ENCODE results near the gene TAF11.
"Not testable (repeated sequence)": the region's sequence is repeated elsewhere in the genome, so short reads cannot be mapped to it uniquely, and the experiment has no call there.

The TAF11 gene, protein sequence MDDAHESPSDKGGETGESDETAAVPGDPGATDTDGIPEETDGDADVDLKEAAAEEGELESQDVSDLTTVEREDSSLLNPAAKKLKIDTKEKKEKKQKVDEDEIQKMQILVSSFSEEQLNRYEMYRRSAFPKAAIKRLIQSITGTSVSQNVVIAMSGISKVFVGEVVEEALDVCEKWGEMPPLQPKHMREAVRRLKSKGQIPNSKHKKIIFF

DNA sequence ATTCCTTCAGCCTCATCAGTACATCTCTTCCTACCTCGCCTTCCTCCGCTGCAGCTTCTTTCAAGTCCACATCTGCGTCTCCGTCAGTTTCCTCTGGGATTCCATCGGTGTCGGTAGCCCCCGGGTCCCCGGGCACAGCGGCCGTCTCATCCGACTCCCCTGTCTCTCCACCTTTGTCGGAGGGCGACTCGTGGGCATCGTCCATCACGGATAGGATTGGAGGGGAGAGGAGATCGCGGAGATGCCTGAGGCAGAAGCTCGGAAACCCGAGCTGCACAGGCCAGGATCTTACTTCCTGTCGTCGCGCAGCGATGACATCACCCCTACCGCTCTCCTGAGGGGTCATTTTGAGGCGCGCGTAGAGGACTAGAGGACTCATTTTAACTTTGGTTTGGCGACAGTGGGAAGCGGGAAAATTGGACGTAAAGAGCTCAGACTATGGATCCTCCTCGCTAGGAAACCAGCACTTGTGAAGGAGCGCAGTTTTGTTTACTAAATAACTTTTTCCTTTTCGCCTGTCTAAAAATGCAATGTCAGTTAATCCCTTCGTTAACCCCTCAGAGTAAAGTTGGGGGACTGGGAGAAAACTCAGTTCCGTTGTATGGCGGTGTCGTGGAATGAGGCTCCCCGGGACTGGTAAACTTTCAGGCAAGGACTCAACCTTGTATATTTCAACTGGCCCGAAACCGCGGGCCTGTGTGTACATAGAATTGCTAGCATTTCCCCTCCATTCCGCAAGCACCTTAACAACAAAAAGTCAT is at the start of gene TAF11:
Gene TAF11, minus strand, starts transcription at position 290 of the 761 bp plus-strand sequence. Its CDS starts 85 bp downstream, at position 205.
- peak; percentile 90 for DNase-seq

DNA sequence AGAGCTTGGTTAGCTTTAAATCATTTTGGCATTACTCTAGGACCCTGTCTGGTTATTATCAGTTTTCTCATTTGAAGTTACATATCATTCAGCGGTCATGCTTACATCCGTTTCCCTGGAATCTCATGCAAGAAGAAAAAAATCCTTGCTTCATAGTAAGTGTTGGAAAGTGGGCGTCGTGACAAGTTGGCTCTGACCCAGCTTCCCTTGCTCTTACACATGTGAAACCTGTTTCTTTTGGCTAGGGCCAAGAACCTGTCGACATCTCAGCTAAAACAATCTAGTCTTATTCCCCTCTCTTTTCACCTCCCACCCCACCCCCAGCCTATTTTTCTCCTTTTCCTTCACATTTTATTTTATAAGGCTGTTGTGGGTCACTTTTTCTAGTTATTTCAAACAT is 46.7 kb upstream of the TAF11 start:
- DNase-seq = no peak

DNA sequence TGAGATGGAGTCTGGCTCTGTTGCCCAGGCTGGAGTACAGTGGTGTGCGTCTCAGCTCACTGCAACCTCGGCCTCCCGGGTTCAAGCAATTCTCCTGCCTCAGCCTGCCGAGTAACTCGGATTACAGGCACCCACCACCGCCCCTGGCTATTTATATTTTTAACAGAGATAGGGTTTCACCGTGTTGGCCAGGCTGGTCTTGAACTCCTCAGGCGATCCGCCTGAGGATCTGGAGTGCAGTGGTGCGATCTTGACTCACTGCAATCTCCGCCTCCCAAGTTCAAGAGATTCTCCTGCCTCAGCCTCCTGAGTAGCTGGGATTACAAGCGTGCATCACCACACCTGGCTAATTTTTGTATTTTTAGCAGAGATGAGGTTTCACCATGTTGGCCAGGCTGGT is 44.4 kb upstream of the TAF11 start:
- DNase-seq = not testable (repeated sequence)

DNA sequence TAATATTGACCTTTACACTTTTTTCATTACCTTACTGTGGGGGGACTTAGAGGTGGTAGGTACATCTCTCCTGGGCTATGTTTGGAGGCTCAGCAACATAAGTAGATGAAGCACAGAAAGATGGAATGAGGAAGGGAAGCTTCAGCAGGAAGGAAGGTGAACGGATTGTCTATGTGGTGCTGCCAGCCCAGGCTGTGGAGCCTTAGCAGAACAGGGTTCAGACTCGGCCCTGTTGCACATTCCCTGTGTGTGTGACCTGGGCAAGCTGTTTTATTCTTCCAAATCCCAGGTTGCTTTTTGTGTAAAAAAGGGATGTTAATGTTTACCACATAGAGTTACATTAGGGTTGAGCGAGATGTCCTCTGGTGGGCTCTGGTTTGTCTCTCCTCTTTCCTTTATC is 42.4 kb upstream of the TAF11 start:
- DNase-seq = no peak

DNA sequence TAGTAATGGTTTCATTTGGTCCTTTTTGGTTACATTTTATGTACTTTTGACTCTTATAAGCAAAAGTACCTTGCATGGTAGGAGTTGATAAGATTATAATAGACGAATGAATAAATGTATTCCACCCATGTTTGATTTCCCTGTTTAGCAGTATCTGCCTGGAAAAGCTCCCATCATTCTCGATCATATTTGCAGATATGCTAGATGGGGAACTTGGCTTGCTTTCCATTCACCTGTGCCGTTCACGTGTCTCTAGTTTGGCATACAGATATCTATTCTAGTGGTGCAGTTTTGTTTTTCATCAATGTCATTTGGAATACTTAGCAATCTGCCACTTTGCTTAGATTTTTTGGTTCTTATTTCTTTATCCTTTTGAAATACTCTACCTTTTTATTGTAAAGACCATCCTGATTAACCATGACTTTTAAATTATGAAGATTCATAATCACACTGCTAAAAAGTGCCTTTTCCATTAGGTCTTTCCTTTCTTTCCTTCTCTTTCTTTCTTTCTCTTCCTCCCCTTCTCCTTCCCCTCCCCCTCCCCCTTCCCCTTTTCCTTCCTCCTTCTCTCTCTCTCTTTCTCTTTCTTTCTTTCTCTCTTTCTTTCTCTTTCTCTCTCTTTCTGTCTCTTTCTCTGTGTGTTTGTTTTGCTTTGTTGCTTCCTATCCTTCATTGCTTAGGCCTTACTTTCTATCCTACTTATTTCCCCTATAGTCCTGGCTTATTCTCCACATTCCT is 41.6 kb upstream of the TAF11 start:
- no peak for DNase-seq

DNA sequence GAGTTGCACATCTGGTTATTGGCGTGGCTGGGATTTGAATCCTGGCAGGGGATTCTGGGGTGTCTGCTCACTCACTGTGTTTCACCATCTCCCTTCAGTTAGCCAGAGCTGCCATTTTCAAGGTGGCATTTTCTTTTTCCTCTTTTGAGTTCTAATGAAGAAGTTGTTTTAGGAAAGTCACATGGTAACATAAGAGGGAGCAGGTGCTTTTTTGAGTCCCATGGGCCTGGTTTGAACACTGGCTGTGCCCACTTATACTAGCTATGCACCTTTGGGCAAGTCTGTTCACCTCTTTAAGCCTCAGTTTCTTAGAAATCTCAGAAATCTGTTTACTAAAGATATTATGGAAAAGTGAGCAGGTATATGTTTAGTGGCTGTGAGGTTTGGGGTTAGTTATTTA is 40.9 kb upstream of the TAF11 start:
- no peak for DNase-seq

DNA sequence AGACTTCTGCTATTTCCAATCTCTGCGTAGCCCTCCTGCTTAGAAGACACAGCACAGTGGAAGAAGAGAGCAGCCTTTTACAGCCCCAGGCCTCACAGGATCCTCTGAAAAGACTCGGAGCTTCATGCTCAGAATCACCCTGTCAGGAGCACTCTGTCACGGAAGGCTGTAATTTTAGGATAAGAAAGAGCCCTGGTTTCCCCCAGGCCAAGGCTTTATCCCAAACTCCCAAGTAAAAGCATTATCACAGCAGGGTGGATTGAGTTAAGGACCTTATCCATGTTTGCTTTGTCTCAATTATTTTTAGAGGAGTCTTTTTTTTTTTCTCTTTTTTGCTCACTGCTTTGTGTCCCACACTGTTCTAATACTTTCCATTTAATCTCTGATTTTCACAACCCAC is 40.4 kb upstream of the TAF11 start:
- DNase-seq = no peak

DNA sequence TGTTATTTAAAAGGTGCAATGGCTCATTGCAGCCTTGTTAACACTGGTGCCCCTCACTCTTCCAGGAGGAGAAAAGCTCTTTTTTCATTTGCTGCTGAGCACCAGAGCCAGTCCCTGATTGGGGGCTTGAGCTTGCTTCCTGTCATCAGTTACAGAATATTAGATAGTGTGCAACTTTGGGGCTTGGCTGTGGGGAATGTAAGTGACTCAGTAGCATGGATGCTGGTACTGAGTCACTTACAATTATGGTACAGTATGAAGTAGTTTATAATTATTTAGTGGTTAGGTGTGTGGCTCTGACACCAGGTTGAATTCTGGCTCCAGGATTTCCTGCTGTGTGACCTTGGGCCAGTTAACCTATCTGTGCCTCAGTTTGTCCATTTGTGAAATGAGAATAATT is 38.8 kb upstream of the TAF11 start:
- DNase-seq = no peak

DNA sequence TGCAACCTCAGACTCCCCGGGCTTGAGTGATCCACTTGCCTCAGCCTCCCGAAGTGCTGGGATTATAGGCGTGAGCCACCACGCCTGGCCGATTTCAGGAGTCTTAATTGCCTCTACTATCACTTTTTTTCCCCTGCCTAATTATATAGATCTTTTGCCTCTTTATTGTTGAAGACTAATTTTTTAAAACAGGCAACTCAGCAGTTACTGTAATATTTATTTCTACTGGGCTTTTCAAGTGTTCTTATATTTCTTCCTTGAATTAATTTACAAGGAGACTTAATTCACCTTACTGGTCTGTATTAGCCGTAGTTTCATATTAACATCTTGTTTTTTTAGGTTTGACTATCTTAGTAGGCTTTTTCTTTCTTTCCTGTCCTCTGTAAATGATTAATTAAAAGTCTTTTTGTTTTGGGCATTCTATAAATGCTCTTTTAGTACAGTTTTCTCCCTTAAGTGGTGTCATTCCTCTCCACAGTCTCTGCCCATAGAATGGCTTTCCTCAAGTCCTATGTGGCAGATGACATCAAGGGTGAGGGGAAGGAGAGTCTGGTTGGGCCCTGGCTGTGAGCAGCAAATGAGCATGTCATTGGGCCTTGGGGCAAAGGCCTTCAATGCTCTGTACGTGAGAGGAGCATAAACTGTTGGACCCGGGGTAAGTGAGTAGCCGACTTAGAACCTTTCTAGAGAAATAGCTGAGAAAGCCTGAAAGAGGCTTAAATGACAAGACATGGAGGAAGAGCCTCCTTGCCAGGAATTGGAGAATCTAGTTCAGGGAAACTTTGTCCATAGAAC is 37.2 kb upstream of the TAF11 start:
- DNase-seq = no peak

DNA sequence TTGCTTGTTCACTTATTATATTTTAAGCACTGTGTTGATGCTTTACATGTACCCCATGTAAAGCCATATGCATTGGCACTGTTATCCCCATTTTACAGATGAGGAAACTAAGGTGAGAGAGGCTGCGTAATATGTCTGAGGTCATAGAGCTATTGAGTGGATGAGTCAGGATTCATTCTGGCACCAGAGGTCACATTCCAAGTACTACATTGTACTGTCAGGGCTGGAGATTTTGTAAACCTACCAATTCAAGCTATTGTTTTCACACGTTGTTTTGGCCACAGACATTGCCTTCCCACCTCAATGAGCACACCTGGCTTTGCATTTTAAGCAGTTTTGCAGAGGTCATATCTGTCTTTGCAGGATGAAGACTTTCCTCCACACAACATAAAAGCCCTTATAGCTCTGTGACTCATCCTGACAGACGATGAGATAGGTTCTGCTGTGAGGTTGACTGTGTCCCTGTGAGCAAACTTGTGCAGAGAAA is 34.4 kb upstream of the TAF11 start:
- no peak for DNase-seq

DNA sequence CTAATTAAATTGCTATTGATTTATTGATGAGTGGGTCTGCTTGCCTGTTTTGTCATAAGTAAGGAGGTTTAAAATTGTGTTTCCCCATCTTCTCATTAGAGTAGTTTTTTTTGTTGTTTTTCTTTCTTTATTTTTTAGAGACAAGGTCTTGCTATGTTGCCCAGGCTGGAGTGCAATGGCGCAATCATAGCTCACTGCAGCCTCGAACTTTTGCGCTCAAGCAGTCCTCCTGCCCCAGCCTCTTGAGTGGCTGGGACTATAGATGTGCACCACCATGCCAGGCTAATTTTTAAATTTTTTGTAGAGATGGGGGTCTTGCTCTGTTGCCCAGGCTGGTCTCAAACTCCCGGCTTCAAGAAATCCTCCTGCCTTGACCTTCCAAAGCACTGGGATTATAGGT is 32.3 kb upstream of the TAF11 start:
- no peak for DNase-seq

DNA sequence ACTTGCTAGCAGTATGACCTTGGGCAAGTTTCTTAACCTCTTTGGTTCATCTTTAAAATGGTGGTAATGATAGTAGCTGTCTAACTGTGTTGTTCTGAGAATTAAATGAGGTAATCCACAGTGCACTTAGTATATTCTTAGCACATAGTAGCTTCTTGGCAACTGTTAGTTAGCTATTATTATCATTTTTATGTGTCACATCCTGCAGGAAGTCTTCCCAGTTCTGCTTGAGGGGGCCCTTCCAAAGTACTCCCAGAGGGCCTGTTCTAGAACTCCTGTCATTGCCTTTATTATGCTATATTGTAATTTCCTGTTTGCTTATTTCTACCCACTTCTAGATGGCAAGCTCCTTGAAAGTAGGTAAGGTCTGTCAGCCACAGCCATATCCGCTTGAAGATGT is 31.8 kb upstream of the TAF11 start:
- DNase-seq = no peak

DNA sequence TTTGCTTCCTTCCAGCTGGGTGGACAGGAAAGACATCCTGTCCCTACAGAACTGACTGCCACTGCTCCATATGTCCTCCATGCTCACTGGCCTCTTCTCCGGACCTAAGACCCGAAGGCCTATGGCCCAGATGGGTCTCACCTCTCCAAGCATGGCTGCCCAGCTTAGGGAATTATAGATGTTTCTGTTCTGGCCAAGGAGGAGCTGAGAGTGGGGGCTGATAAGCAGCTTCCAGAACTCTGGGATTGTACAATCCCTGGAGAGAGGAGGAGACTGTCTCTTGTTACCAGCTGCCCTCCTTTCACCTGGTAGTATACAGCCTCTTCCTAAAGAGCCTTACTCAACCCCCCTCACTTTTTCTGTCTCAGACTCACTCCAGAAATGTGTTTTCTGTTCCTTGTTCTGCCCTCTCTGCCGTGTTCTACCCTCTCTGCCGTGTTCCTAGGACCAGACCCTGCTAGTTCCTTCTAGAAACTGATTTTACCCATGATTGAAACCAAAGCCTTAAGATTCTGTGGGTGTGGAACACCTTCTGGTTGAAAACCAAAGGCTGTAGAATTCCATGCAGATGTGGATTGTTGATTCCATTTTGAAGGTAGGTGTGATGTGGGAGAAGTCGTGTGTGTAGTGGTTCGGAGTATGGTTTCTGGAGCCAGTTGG is 29.9 kb upstream of the TAF11 start:
- DNase-seq = no peak

DNA sequence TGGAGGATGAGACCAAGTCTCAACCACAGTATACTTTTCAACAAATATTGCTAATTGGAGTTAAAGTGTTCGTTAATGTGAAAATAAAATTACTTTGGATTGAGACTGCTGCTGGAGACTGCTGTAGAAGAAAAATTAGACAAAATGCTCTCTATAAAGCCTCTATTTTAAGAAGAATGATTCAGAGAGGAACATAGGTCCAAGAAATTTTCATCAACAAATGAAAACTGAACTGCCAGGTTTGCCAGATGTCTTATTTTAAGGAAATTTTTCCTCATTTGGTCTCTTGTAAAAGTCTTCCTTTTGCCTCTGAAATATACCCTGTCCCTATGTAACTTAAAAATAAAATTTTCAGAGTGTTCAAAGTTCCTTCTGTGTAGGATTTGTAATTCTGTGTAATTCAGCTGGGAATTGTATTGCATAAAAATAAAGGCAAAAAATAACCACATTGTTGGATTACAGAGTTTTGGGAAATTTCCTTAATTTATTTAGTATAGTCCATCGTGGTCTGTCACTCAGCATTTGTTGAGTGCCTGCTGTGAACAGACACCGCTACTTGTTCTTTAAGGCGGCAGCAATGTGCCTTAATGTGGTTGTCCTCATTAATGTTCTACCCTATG is 28.6 kb upstream of the TAF11 start:
- no peak for DNase-seq

DNA sequence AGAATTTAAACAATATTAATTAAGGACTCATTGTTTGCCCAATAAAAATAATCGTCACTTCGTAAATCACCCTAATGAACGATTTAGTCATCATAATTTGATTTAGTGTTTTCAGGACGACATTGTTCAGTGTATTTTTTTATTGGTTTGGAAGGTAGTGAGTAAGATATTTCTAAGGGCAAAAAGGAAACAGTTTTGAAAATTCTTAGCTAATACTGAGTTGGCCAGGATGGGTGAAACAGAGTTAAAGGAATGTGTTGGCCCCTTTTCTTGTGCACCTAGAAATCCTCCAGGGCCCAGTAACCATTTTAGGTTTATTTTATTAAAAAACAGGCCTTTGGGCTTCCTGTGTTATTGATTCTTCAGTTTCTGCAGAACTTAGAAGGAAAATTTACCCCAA is 26.5 kb upstream of the TAF11 start:
- DNase-seq = no peak

DNA sequence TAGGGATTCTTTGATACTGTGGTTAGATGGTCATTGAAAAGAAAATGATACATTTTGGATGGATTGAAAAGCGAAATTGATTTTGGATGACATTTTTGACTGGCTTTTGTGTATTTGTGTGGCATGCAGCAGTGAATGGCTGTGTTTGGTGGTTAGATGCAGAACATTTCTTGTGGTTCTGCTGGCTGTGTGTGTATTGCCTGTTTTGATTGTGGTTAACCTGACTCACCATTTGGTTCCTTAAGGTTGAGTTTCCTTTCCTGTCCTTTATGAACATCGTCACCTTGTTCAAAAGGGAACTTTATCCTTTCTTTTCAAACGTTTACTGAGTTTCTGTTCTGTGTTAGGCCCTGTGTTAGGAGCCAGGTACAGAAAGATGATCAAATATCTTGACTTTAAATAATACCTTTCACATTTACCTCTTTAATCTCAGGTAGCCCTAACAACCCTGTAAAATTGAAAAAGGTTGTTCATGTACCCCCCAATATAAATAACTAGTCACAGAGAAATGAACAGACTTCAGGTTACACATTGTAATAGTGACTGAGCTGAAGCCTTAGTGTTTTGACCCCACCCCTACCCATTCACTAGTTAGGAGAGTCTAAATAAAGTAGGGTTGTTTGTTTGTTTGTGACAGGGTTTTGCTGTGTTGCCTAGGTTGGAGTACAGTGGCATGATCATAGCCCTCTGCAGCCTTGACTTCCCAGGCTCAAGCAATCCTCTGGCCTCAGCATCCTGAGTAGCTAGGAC is 25.0 kb upstream of the TAF11 start:
- no peak for DNase-seq

DNA sequence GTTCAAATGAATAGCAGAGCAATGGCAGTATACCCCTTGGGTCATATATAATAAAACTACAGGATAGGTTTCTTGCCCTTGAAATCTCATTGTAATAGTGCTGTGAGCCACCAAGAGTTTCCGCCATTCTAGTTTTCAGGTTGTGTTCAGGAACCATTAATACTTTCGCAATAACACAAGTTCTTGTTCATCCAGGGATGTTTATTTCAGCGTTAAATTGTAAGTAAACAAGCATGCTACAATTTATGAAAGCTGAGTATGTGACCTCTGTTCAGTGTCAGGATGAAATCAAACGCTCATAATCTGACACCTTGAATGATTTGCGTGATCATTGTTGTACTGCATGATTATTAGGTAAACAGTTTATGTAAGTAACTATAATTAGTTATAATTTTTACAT is 24.0 kb upstream of the TAF11 start:
- no peak for DNase-seq

DNA sequence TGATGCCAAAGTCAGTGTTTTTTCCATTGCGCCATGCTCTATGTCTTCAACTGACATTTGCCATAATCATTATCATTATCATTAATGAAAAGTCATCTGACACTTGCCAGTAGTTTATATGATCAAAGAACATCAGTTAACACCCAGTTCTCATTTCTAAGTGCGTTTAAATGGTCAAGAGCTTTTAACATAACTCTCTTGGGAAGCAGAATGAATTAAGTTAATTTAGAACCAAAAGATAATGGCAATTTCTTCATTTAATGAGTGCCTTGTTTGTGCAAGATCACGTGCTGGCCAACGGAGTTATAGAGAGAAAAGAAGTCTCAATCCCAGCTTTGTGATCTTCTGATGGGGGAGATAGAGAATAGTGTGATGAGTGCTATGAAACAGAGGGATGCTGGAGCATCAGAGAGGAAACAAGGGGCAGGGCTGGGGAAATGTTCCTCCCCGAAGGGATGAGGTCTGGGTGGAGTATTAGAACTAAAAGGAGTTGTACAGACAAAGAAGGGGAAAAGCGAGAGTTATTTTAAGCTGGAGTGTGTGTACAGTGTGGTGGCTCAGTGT is 21.6 kb upstream of the TAF11 start:
- DNase-seq = no peak

DNA sequence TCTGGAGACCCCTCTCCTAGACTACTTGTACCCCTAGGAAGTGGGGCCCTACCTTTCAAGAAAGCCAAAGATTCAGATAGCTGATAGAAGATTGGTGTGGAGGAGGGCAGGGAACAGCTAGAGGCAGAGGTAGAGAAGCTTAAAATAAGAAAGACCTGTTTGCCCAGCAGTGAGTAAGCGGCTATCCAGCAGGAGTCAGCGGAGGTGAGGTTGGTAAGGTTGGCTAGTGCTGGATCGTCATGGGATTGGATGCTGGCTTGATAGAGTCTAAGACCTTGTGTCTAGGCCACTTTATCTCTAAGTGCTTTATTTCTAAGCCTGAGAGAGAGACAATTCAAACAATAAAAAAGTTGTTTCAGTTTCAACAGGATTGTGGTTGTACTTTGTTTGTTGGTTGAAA is 20.4 kb upstream of the TAF11 start:
- DNase-seq = no peak

DNA sequence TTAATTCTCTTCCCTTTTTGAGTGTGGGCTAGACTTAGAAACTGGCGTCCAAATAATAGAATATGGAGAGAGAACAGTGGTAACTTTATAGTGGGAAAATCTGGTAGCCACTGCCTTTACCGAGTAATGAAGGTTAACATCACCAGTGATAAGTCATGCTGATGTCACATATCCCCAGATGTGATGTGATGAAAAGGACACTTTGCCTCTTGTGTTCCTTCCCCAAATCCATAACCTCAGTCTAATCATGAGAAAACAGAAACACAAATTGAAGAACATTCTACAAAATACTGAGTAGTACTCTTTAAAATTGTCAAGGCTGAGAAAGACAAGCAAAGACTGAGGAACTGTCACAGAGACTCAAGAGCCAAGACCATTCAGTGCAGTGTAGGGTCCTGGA is 19.0 kb upstream of the TAF11 start:
- no peak for DNase-seq

Measured in activated CD4-positive, alpha-beta T cell treated with anti-CD3 and anti-CD28 coated beads, Interleukin-2, amount 50 U/mL, for 1 hour (primary cell).